Endothelial cell of umbilical vein (primary cell): Measurements from ENCODE around the gene PRKD1. TPM values are rescaled to one million over a fixed set of nuclear protein-coding genes. Genes with fewer than 3 reads are reported as not detected.

ENCODE experiments used
- BruUV-seq: library from RNA; stranded (reverse); fragments of 400-500 nt; replicated peaks from 2 replicates; lab custom pipeline; 2021; lab: Mats Ljungman, UMichigan
- CTCF ChIA-PET: fragments of 300-600, 350-600 bp; sonication (Branson Sonifier 250); formaldehyde crosslinking; loops from one replicate; lab custom pipeline; 2021; ENCODE audit warnings: antibody characterized with exemption, inconsistent platforms; lab: Charles Lee
- POLR2A ChIA-PET: fragments of 300-600, 350-600 bp; sonication (Branson Sonifier 250); formaldehyde crosslinking; loops from one replicate; lab custom pipeline; 2021; ENCODE audit warnings: antibody characterized with exemption, inconsistent platforms; lab: Charles Lee
- DNase-seq: peaks from one replicate; pipeline ENCODE4 v3.0.0-alpha.2; 2011; ENCODE audit warnings: low read depth, low spot score
- FAIRE-seq: peaks from 2 replicates; lab custom pipeline; 2011; peaks lifted over from hg19 to GRCh38; lab: Jason Lieb, UNC
- H2AFZ ChIP-seq: 2 replicates; pipeline ENCODE4 v1.6.0; 2012; ENCODE audit warnings: low read depth, low read length, control low read depth, inconsistent platforms
- H3K27ac ChIP-seq: 2 replicates; pipeline ENCODE4 v1.5.1; 2011; ENCODE audit warnings: low read depth, mild to moderate bottlenecking, control low read depth, low read length, moderate library complexity; ENCODE audit not compliant: insufficient read depth
- H3K27me3 ChIP-seq, 2 experiments: 2 replicates each; pipeline versions ENCODE4 v1.6.0 to v1.6.1; 2011; ENCODE audit warnings: low read length in 2 of 2, mixed read lengths in 1 of 2; ENCODE audit not compliant: control insufficient read depth in 2 of 2, insufficient read depth in 2 of 2
- H3K36me3 ChIP-seq, 2 experiments: 2 replicates in 1 of 2; 3 replicates in 1 of 2; pipeline ENCODE4 v1.5.1; 2011; ENCODE audit warnings: low read length in 2 of 2, mild to moderate bottlenecking in 1 of 2, moderate library complexity in 1 of 2; ENCODE audit not compliant: control insufficient read depth in 2 of 2, insufficient read depth in 2 of 2; ENCODE audit errors: extremely low read depth in 1 of 2
- H3K4me1 ChIP-seq: 3 replicates; pipeline ENCODE4 v1.5.1; 2011; ENCODE audit warnings: mild to moderate bottlenecking, low read length; ENCODE audit not compliant: control insufficient read depth, insufficient read depth; ENCODE audit errors: extremely low read depth
- H3K4me2 ChIP-seq: 2 replicates; pipeline ENCODE4 v1.6.1; 2011; ENCODE audit warnings: low read length, control low read depth, mixed read lengths; ENCODE audit not compliant: insufficient read depth
- H3K4me3 ChIP-seq, 3 experiments: fragments of 200-600 bp in 1 of 3; sonication (generic), shearing (Covaris generic) in 1 of 3; replicated peaks in 1 of 3; 2 replicates each; pipeline ENCODE4 v1.5.1; 2011 to 2016; ENCODE audit warnings: control low read depth in 3 of 3, low read length in 3 of 3, mild to moderate bottlenecking in 2 of 3, inconsistent platforms in 1 of 3, low read depth in 1 of 3, moderate library complexity in 1 of 3; ENCODE audit not compliant: insufficient read depth in 1 of 3
- H3K79me2 ChIP-seq: 2 replicates; pipeline ENCODE4 v1.6.0; 2012; ENCODE audit warnings: low read length, inconsistent platforms; ENCODE audit not compliant: control insufficient read depth, insufficient read depth
- H3K9ac ChIP-seq: replicated peaks from 2 replicates; pipeline ENCODE3; 2011; ENCODE audit warnings: low read length, control low read depth; ENCODE audit not compliant: insufficient read depth; ENCODE audit errors: extremely low read depth
- H3K9me1 ChIP-seq: replicated peaks from 3 replicates; pipeline ENCODE4 v1.6.0; 2011; ENCODE audit warnings: mild to moderate bottlenecking, low read length; ENCODE audit not compliant: control insufficient read depth, insufficient read depth; ENCODE audit errors: extremely low read depth
- H3K9me3 ChIP-seq: replicated peaks from 2 replicates; pipeline ENCODE4 v1.5.1; 2012; ENCODE audit warnings: low read length, inconsistent platforms; ENCODE audit not compliant: control insufficient read depth, insufficient read depth
- H4K20me1 ChIP-seq: replicated peaks from 2 replicates; pipeline ENCODE3; 2011; ENCODE audit warnings: mild to moderate bottlenecking, low read length; ENCODE audit not compliant: control insufficient read depth, insufficient read depth; ENCODE audit errors: extremely low read depth
- EZH2 ChIP-seq: IDR thresholded peaks from 2 replicates; pipeline ENCODE4 v1.6.1; 2012; ENCODE audit warnings: borderline replicate concordance, low read depth, mild to moderate bottlenecking, moderate library complexity, low read length, inconsistent platforms; ENCODE audit not compliant: severe bottlenecking
- FOS ChIP-seq: IDR thresholded peaks from 2 replicates; pipeline ENCODE4 v1.6.1; 2011; ENCODE audit warnings: mild to moderate bottlenecking, low read length, moderate library complexity, borderline replicate concordance; ENCODE audit not compliant: insufficient read depth
- GATA2 ChIP-seq: IDR thresholded peaks from 2 replicates; pipeline ENCODE4 v1.7.0; 2011; ENCODE audit warnings: low read depth, mild to moderate bottlenecking, moderate library complexity, mixed read lengths, low read length; ENCODE audit not compliant: insufficient read length, insufficient read depth
- JUN ChIP-seq: IDR thresholded peaks from 2 replicates; pipeline ENCODE4 v1.6.1; 2011; ENCODE audit warnings: borderline replicate concordance, low read depth; ENCODE audit not compliant: insufficient read length, insufficient read depth
- MYC ChIP-seq: IDR thresholded peaks from one replicate; pipeline ENCODE4 v1.6.1; 2011; ENCODE audit warnings: mild to moderate bottlenecking, low read depth, low read length
- POLR2A ChIP-seq: IDR thresholded peaks from 2 replicates; pipeline ENCODE4 v1.6.1; 2012; ENCODE audit warnings: low read depth, mild to moderate bottlenecking, control low read depth, low read length
- POLR2AphosphoS5 ChIP-seq: IDR thresholded peaks from 2 replicates; pipeline ENCODE4 v1.6.1; 2012; ENCODE audit warnings: low read depth, mild to moderate bottlenecking, control low read depth, low read length, moderate library complexity; ENCODE audit not compliant: insufficient read depth
- dilution Hi-C: fragments of 300-500 bp; cut with MboI; formaldehyde crosslinking; loops from one replicate; pipeline ENCODE4 v1.15.0; 2019; ENCODE audit warnings: low sequenced_read_pairs; ENCODE audit not compliant: extremely low pct_ligation_motif_present
- intact Hi-C: fragments of 100-400 bp; cut with micrococcal nuclease; formaldehyde crosslinking; loops from one replicate; pipeline ENCODE4 v1.10.0; 2022
- polyA plus RNA-seq, 4 experiments: library from polyadenylated mRNA; depleted of rRNA in 3 of 4; stranded (reverse) in 3 of 4; unstranded in 1 of 4; fragments of >200 nt; gene quantifications; 2 replicates each; pipeline versions ENCODE4 v1.2.1 to v1.2.3, GENCODE V29; 2011 to 2012; ENCODE audit warnings: missing spikeins in 1 of 4
- total RNA-seq: library from RNA; stranded (reverse); gene quantifications from 2 replicates; pipeline ENCODE4 v1.2.3, GENCODE V29; 2021
- TF ChIP-seq, protein P1 (sequence below), 2 donors: IDR thresholded peaks; 1 replicate in 1 of 2; 2 replicates in 1 of 2; pipeline ENCODE4 v1.5.1; 2011; ENCODE audit warnings: low read length in 2 of 2, mild to moderate bottlenecking in 2 of 2, moderate library complexity in 2 of 2, control low read depth in 1 of 2, inconsistent platforms in 1 of 2, low read depth in 1 of 2; ENCODE audit not compliant: insufficient read depth in 1 of 2; ENCODE audit errors: extremely low read depth in 1 of 2
- TF ChIP-seq, protein P2 (sequence below): IDR thresholded peaks from 2 replicates; pipeline ENCODE4 v1.6.1; 2011; ENCODE audit not compliant: insufficient read depth, insufficient read length

PRKD1 gene
- total and polyA plus RNA-seq, 2 donors (not counting 3 experiments of a cell fraction or from before 2014, with no cell fraction given), result 3.9 to 10.9 TPM

DNA sequence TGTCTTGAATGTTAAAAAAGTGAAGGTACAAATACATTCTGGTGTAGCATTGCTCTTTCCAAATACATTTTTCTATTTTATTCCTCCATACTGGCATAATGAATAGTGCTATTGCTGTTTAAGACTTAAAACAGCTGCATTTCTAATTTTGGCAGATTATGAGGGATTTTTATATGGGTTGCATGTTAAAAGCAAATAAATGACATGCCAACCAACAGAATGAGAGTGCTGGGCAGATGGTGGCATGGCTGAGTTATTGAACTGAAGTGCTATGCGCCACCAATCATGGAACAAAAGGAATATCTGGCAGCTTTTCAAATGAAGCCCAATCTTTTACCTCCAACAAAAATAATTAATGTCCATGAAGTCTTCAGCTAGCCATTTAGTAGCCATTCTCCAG lies 215.0 kb downstream of the PRKD1 start:
- no peak for DNase-seq
- CTCF ChIA-PET, result no interaction called here

More for the DNA sequence above, 215.0 kb downstream of the PRKD1 start:
- Histone ChIP-seq H4K20me1 (no peaks in the 10 kb centered on the region), H3K79me2 (no peaks in the 10 kb centered on the region), H3K4me2 (no peak overlapping the region), H2AFZ (no peak overlapping the region), H3K27ac (no peak overlapping the region), H3K36me3 (no peaks in the 10 kb centered on the region), H3K4me1 (no peaks in the 10 kb centered on the region), H3K9me1 (no peaks in the 10 kb centered on the region), H3K27me3 (no peaks in the 10 kb centered on the region), H3K4me3 (no peak overlapping the region), H3K9me3 (no peaks in the 10 kb centered on the region), H3K9ac (no peak overlapping the region)
- TF ChIP-seq JUN, result no peak
- TF ChIP-seq POLR2AphosphoS5, result no peak
- TF ChIP-seq, protein P1, sequence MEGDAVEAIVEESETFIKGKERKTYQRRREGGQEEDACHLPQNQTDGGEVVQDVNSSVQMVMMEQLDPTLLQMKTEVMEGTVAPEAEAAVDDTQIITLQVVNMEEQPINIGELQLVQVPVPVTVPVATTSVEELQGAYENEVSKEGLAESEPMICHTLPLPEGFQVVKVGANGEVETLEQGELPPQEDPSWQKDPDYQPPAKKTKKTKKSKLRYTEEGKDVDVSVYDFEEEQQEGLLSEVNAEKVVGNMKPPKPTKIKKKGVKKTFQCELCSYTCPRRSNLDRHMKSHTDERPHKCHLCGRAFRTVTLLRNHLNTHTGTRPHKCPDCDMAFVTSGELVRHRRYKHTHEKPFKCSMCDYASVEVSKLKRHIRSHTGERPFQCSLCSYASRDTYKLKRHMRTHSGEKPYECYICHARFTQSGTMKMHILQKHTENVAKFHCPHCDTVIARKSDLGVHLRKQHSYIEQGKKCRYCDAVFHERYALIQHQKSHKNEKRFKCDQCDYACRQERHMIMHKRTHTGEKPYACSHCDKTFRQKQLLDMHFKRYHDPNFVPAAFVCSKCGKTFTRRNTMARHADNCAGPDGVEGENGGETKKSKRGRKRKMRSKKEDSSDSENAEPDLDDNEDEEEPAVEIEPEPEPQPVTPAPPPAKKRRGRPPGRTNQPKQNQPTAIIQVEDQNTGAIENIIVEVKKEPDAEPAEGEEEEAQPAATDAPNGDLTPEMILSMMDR (IDR thresholded peaks at IDR 0.05; ENCODE audit: extremely low read depth in 1 of 2, insufficient read depth in 1 of 2, low read depth in 1 of 2, low read length in 2 of 2), result no peak
- no peak for TF ChIP-seq POLR2A
- TF ChIP-seq MYC, result no peak
- no peak for TF ChIP-seq FOS
- TF ChIP-seq, protein P2, sequence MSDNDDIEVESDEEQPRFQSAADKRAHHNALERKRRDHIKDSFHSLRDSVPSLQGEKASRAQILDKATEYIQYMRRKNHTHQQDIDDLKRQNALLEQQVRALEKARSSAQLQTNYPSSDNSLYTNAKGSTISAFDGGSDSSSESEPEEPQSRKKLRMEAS, result no peak
- no peak for TF ChIP-seq GATA2
- no peak for TF ChIP-seq EZH2
- POLR2A ChIA-PET, result no interaction called here
- dilution Hi-C loops, result no loop called here
- BruUV-seq, result no TSS peak
- no peak for FAIRE-seq
- intact Hi-C loops, result no loop called here
